COR-L47 (cell line): Measurements from ENCODE around the gene MYO15A.

Experiments
- DNase-seq: peaks from one replicate; lab custom pipeline; 2025; lab: John Stamatoyannopoulos, UW

The MYO15A gene

DNA sequence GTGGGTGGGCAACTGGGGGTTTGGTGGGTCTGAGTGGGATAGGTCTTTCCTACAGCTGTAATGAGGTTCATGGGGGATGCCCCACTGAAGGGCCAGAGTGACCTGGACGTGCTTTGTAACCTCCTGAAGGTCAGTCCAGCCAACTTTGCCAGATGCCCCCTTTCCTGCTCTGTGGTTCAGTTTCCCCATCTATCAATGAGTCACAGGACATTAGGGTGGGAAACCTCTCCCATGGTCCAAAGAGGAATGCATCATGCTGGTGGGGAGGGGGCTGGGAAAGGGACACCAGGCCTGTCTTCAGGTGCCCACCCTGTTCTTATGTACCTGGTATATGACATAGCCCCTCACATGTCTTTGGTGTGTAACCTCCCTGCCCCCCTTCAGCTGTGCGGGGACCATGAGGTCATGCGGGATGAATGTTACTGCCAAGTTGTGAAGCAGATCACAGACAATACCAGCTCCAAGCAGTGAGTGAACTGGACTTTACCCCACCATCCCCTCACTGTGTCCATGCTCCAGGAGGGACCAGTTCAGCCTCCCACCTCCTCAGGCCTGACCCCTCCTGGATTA lies 51.1 kb downstream of the MYO15A start:
- no peak for DNase-seq

GRCh38 chr17:18160128-18160856 lies 51.7 kb downstream of the MYO15A start:
- DNase-seq = no peak

DNA sequence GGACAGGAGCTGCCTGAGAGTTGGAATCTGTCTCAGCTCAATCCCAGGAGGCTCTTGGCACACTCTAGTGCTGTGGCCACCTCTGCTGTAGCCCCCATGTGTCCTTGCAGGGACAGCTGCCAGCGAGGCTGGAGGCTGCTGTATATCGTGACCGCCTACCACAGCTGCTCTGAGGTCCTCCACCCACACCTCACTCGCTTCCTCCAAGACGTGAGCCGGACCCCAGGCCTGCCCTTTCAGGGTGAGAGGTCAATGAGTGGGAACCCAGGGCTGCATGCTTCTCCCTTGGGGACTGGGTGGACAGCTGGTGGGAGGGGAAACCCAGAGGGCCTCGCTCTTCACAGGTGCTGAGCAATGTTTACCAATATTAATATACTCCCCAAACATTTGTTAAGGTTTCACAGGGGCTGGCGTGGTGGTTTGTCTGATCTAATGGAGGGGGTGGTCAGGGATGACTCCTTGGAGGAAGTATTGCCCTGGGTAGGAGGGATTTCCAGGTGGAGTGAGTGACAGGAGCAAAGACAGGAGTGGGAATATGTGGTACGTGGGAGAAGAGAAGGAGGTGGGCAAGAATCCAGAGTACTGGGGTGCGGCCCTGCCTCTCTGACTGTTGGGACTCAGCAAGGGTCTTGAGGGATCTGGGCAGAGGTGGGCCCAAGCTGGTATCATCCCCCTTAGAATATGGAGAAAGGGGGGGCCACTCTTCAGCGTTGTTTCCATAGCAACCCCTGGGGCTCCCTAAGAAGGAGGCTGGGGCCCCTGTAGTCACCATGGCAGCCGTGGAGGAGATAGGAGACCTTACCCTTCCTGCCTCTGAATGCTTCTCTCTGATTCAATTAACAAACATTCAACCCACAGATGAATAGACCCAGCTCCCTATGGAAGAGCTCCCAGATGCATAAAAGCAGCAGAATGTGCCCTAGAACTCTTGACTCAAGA lies 52.9 kb downstream of the MYO15A start:
- DNase-seq = no peak

DNA sequence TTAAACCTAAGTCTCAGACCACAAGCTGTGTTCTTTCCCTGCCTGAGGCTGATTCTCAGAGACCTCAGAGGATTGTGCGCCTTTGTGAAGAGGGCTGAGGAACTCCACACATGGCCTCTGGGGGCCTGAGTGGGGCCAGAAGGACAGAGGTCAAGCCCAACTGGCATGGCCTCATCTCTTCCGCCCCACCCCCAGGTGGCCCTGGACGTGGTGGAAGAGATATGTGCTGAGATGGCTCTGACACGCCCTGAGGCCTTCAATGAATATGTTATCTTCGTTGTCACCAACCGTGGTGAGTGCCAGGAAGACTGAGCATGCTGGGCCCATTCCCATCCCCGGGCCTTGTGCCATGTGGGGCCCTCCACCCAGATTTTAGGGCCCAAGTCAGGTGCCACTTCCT lies 55.0 kb downstream of the MYO15A start:
- no peak for DNase-seq

- DNase-seq = no peak
Observed at GRCh38 chr17:18166894-18167293, 58.3 kb downstream of the MYO15A start.

DNA sequence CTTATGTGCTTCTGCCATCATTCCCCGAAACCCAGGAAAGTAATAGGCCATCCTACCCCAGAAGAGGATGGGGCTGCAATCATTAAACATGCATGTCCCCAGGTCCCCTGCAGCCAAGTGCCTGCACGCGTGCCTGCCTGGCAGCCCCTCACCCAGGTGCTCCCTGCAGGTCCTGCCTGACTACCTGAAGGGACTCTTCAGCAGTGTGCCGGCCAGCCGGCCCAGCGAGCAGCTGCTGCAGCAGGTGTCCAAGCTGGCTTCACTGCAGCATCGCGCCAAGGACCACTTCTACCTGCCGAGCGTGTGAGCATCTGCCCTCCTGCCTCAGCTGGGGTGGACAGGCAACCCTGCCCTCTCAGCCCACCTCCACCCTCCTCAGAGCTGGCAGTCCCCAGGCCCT lies 58.9 kb downstream of the MYO15A start:
- DNase-seq = no peak

- DNase-seq = no peak
Observed at GRCh38 chr17:18172531-18173278, 64.1 kb downstream of the MYO15A start.

GRCh38 chr17:18173740-18174139 lies 65.2 kb downstream of the MYO15A start:
- no peak for DNase-seq

GRCh38 chr17:18176176-18176575 lies 67.6 kb downstream of the MYO15A start:
- no peak for DNase-seq

GRCh38 chr17:18177133-18177532 lies 68.6 kb downstream of the MYO15A start:
- no peak for DNase-seq

DNA sequence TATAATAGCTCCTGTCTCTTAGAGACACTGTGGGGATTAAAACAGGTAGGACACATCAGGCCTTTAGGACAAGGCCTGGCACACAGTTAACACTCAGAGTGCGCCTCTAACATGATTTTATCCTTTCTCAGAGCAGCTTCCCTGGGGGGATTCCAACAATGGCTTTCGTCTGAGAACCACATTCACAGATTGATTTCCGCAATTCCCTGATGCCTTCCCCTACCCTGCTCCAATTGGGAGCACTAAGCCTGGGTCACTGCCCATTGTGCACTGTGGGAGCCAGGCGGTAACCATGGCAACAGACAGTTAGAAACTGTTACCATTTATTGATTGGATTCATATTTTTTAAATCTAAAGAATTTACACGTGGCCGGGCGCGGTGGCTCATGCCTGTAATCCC lies 69.2 kb downstream of the MYO15A start:
- DNase-seq = no peak

DNA sequence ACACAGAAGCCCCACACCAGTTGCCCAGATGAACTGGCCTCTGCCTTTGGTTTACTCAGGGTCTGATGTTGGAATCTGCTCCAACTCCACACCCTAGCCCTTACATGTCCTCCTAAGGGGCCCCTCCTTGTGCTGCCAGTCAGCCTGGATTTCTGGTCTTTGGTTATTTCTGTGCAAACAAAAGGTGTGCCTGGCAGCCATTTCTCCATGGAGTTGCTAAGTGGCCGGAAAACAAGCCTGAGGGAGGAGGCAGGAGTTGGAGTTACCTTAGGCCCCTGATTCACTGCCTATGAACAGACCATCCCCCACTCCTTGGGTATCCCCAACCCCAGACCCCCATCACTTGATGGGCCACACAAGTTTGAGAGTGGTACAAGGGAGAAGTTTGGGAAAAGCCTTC lies 70.6 kb downstream of the MYO15A start:
- no peak for DNase-seq

DNA sequence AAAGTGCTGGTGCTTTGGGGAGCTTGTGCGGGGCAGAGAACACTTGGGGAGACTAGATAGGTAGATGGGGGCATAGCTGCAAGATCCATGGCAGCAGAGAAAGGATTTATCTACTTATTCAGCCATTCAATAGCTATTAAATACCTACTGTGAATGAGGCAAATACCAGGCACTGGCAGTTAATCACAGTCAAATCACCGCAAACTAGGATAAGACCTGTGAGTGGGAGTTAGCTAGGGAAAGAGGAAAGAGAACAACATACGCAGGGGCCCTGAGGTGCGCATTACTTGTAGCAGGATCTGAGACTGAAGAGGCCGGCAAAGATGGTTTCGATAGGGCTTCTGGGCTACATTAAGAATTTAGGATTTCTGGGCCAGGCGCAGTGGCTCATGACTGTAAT lies 71.2 kb downstream of the MYO15A start:
- no peak for DNase-seq

DNA sequence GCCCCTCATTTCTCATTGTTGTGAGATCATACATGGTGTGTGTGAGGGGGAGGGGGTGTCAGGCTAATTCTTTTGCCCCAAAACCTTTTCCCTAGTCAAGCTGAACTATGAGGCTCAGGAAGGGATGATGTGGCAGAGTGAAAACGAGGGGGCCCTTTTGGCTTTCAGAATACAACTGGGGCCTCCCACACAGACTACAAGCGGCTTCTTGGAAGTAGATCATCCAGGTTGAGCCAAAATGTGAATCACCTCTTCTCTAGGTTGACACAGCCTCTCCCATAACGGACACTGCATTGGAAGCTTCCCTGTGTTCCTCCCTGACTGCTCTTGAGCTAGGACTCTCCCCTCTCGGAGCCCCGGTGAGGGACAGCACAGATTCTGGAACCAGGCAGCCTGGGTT lies 72.8 kb downstream of the MYO15A start:
- DNase-seq = no peak

DNA sequence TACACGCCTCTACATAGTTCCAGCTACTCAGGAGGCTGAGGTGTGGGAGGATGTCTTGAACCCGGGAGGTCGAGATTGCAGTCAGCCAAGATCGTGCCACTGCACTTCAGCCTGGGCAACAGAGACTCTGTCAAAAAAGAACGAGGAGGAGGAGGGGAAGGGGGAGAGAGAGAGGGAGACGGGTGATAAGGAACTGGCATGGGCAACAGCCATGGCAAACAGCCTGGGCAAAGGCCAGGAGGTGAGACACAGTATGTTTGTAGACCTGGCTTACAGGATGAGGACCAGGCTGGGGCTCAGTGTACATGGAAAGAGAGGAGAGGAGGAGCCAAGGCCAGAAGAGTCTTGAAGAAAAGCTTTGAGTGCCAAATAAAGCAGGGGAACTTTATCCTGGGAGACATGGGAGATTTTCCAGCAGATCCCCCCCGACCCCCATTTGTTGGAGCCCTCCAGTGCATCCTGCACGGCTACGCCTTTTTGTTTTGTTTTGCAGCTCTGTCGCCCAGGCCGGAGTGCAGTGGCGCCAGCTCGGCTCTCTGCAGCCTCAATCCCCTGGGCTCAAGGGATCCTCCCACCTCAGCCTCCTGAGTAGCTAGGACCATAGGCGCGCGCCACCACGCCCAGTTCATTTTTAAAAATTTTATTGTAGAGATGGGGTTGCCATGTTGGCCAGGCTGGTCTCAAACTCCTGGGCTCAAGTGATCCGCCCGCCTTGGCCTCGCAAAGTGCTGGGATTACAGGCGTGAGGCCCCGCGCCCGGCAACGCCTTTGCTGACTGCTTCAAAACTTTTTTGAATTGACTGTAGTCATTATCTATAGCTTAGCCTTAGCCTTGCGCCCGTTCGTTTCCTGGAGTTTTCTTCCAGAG lies 73.8 kb downstream of the MYO15A start:
- no peak for DNase-seq

GRCh38 chr17:18182978-18183333 lies 74.4 kb downstream of the MYO15A start:
- peak; percentile 51 for DNase-seq

- peak; percentile 94 for DNase-seq
Observed at GRCh38 chr17:18183334-18184142, 75.0 kb downstream of the MYO15A start, which contains the start of gene ALKBH5. ALKBH5 (plus strand) TSS chr17:18183828; CDS start chr17:18184244, 416 bp downstream.

DNA sequence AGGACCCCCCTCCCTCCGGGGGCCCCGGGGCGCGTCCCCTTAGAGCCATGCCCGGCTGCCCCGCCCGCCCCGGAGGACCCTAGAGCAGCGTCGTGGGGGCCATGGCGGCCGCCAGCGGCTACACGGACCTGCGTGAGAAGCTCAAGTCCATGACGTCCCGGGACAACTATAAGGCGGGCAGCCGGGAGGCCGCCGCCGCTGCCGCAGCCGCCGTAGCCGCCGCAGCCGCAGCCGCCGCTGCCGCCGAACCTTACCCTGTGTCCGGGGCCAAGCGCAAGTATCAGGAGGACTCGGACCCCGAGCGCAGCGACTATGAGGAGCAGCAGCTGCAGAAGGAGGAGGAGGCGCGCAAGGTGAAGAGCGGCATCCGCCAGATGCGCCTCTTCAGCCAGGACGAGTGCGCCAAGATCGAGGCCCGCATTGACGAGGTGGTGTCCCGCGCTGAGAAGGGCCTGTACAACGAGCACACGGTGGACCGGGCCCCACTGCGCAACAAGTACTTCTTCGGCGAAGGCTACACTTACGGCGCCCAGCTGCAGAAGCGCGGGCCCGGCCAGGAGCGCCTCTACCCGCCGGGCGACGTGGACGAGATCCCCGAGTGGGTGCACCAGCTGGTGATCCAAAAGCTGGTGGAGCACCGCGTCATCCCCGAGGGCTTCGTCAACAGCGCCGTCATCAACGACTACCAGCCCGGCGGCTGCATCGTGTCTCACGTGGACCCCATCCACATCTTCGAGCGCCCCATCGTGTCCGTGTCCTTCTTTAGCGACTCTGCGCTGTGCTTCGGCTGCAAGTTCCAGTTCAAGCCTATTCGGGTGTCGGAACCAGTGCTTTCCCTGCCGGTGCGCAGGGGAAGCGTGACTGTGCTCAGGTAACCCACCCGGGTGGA lies 75.8 kb downstream of the MYO15A start:
- DNase-seq = no peak

DNA sequence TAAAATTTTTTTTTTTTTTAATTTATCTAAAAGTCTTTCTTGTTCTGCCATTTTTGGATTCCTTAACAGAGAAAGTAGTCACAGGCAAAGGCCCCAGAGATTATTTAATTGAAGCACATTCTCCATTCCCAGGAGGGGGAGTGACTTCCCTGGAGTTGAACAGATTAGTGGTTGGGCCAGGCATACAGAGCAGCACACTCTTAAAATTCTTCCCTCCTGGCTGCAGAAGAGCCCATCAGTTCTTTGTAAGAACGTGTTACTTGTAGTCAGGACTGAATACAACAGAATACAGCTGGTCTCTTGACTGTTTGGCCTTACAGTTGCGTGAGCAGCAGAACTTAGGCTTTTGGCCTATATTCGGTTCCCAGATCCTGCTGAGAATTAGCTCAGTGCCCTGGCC lies 76.8 kb downstream of the MYO15A start:
- DNase-seq = no peak
